Duodenal mucosa (tissue), 2 donors: ENCODE results near the gene GPX4.

ENCODE experiments used
- H3K27ac ChIP-seq: one replicate; pipeline ENCODE4 v1.7.0; 2013; ENCODE audit warnings: low read depth, low read length
- H3K27me3 ChIP-seq, 2 donors: one replicate each; pipeline ENCODE4 v1.7.0; 2013; ENCODE audit warnings: low read length in 2 of 2, control low read depth in 1 of 2; ENCODE audit not compliant: insufficient read depth in 2 of 2, control insufficient read depth in 1 of 2
- H3K36me3 ChIP-seq, 2 donors: one replicate each; pipeline ENCODE4 v1.7.0; 2013; ENCODE audit warnings: low read length in 2 of 2, control low read depth in 1 of 2; ENCODE audit not compliant: insufficient read depth in 2 of 2, control insufficient read depth in 1 of 2
- H3K4me1 ChIP-seq, 2 donors: one replicate each; pipeline ENCODE4 v1.7.0; 2013; ENCODE audit warnings: low read length in 2 of 2, control low read depth in 1 of 2; ENCODE audit not compliant: insufficient read depth in 2 of 2, control insufficient read depth in 1 of 2
- H3K4me3 ChIP-seq, 2 donors: one replicate each; pipeline ENCODE4 v1.7.0; 2013; ENCODE audit warnings: low read length in 2 of 2, low read depth in 1 of 2
- H3K9ac ChIP-seq, 2 donors: one replicate each; pipeline ENCODE4 v1.7.0; 2013; ENCODE audit warnings: low read length in 2 of 2, low read depth in 1 of 2
- H3K9me3 ChIP-seq, 2 donors: one replicate each; pipeline ENCODE4 v1.7.0; 2013; ENCODE audit warnings: low read length in 2 of 2, control low read depth in 1 of 2; ENCODE audit not compliant: control insufficient read depth in 1 of 2

GPX4 gene

GRCh38 chr19:1063030-1063908 is 40.5 kb upstream of the GPX4 start:
- Histone ChIP-seq H3K4me3 (no peak overlapping the region), H3K9ac (no peak overlapping the region), H3K27ac (no peak overlapping the region), H3K36me3 (no peaks in the 10 kb centered on the region), H3K4me1 (peaks cover 4 to 20% of the 10 kb centered on the region in 2 donors), H3K9me3 (no peaks in the 10 kb centered on the region), H3K27me3 (peaks cover 13 to 18% of the 10 kb centered on the region in 2 donors)

- Histone ChIP-seq H3K4me1 (peaks cover 8 to 24% of the 10 kb centered on the region in 2 donors), H3K9ac (no peak overlapping the region), H3K36me3 (no peaks in the 10 kb centered on the region), H3K27ac (no peak overlapping the region), H3K9me3 (no peaks in the 10 kb centered on the region), H3K4me3 (no peak overlapping the region), H3K27me3 (peaks cover 13 to 26% of the 10 kb centered on the region in 2 donors)
Observed at GRCh38 chr19:1063909-1064660, 39.7 kb upstream of the GPX4 start.

- Histone ChIP-seq H3K27ac (no peak overlapping the region), H3K4me3 (no peak overlapping the region), H3K4me1 (peaks cover 14 to 30% of the 10 kb centered on the region in 2 donors), H3K9me3 (no peaks in the 10 kb centered on the region), H3K36me3 (no peaks in the 10 kb centered on the region), H3K9ac (no peak overlapping the region), H3K27me3 (peaks cover 13 to 29% of the 10 kb centered on the region in 2 donors)
Observed at GRCh38 chr19:1064661-1065605, 38.9 kb upstream of the GPX4 start.

GRCh38 chr19:1065606-1066109 is 38.1 kb upstream of the GPX4 start:
- Histone ChIP-seq H3K9ac (no peak overlapping the region), H3K4me1 (peaks cover 14 to 30% of the 10 kb centered on the region in 2 donors), H3K27ac (no peak overlapping the region), H3K27me3 (peaks cover 13 to 30% of the 10 kb centered on the region in 2 donors), H3K36me3 (no peaks in the 10 kb centered on the region), H3K9me3 (no peaks in the 10 kb centered on the region), H3K4me3 (no peak overlapping the region)

- no peaks in the 10 kb centered on the region for H3K9me3 ChIP-seq
- peak overlapping the region; percentile 35 to 51 for H3K4me3 ChIP-seq
- peaks cover 14 to 30% of the 10 kb centered on the region in 2 donors for H3K4me1 ChIP-seq
- H3K27ac ChIP-seq: no peak overlapping the region
- H3K36me3 ChIP-seq: no peaks in the 10 kb centered on the region
- H3K9ac ChIP-seq: no peak overlapping the region
- peaks cover 18 to 34% of the 10 kb centered on the region in 2 donors for H3K27me3 ChIP-seq
Observed at GRCh38 chr19:1066251-1066747, 37.5 kb upstream of the GPX4 start.

DNA sequence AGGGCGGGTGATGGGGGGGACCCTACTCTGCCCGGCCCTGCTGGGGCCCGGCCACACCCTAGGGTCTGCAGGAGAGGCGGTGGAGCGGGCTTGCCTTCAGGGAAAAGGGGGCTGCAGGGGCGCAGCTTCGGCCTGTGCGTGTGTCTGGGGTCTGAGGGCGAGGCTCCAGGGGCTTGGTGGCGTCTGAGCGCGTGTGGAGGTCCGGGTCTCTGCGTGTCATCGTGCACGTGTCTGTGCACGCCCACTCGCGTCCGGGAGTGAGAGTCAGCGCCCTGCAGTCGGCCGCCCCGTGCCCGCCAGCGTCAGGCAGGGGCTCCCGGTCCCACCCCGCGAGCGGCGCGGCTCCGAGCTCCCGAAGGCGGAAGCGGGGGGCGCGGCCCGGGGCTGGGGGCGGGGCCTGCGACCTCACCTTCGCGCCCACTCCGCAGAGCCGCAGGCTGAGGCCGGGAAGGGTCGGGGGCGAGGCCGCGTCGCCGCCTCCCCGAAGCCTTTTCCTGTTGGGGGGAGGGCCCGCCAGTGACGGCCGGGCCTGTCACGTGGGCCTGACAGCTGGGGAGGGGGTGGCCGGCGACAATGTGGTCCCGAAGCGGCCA is 37.0 kb upstream of the GPX4 start, which contains the start of gene ARHGAP45:
TSS of gene ARHGAP45 (plus strand) at position 420 of the 593 bp plus-strand sequence. CDS start 239 bp downstream, outside the sequence.
- H3K4me3 ChIP-seq: peak within 1 kb of the TSS; percentile 53 to 60
- H3K9me3 ChIP-seq: no peaks in the 10 kb centered on the region
- peaks cover 14 to 30% of the 10 kb centered on the region in 2 donors for H3K4me1 ChIP-seq
- peak within 1 kb of the TSS; percentile 43 for H3K9ac ChIP-seq
- H3K36me3 ChIP-seq: no peaks in the 10 kb centered on the region
- peaks cover 18 to 34% of the 10 kb centered on the region in 2 donors for H3K27me3 ChIP-seq
- H3K27ac ChIP-seq: peak within 1 kb of the TSS; percentile 50

GRCh38 chr19:1067341-1067957 is 36.3 kb upstream of the GPX4 start:
- H3K4me3 ChIP-seq: peak overlapping the region; percentile 53 to 60
- peaks cover 14 to 30% of the 10 kb centered on the region in 2 donors for H3K4me1 ChIP-seq
- no peaks in the 10 kb centered on the region for H3K9me3 ChIP-seq
- peak overlapping the region; percentile 50 for H3K27ac ChIP-seq
- H3K27me3 ChIP-seq: peaks cover 19 to 37% of the 10 kb centered on the region in 2 donors
- peaks cover 0 to 2% of the 10 kb centered on the region in 2 donors for H3K36me3 ChIP-seq
- peak overlapping the region; percentile 43 for H3K9ac ChIP-seq

DNA sequence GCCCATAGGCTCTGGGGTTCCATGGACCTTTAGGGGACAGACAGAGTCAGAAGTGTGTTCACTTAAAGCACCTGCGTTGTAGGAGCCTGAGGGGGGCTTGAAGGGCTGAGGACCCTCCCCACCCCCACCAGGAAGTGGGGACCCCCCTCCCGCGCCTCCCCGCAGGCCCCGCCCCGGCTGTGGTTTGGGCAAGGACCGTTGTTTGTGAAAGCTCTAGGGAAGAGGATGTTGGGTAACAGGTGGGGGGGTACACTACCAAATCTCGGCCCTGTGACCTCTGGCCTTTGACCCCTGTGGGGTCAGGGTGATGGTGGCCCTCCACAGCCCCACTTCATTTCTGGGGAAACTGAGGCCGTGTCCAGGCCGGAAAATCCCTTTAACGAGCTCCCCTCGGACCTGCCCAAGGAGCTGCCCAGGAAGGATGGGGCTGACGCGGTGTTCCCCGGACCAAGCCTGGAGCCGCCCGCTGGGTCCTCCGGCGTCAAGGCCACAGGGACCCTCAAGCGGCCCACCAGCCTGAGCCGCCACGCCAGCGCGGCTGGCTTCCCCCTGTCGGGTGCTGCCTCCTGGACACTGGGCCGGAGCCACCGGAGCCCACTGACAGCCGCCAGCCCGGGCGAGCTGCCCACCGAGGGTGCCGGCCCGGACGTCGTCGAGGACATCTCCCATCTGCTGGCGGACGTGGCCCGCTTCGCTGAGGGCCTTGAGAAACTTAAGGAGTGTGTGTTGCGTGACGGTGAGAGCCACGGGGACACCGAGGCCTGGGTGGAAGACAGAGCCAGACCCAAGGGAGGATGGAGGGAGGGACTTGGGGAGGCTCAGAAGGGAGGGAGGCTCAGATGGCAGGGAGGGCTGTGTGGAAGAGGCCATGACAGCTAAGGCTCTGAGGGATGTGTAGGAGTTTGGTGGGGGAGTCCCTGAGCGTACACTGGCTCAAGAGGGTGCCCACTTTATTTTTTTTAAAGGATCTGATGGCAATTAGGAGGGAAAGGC is 35.5 kb upstream of the GPX4 start:
- Histone ChIP-seq H3K27ac (peak overlapping the region; percentile 50), H3K27me3 (peaks cover 22 to 44% of the 10 kb centered on the region in 2 donors), H3K9me3 (no peaks in the 10 kb centered on the region), H3K36me3 (peaks cover 0 to 5% of the 10 kb centered on the region in 2 donors), H3K4me3 (peak overlapping the region; percentile 60 to 66), H3K9ac (peak overlapping the region; percentile 43), H3K4me1 (peaks cover 14 to 30% of the 10 kb centered on the region in 2 donors)
